Glomerular visceral epithelial cell (primary cell): ENCODE data around the gene MYL12B.
A peak's percentile ranks its signal among the peaks of the same experiment; 100 is the strongest.

ENCODE experiments used
- DNase-seq: peaks from one replicate; pipeline ENCODE4 v3.0.0-alpha.2; 2016; ENCODE audit errors: extremely low spot score

Gene MYL12B

GRCh38 chr18:3235846-3236245 lies 26.1 kb upstream of the MYL12B start:
- DNase-seq: no peak

DNA sequence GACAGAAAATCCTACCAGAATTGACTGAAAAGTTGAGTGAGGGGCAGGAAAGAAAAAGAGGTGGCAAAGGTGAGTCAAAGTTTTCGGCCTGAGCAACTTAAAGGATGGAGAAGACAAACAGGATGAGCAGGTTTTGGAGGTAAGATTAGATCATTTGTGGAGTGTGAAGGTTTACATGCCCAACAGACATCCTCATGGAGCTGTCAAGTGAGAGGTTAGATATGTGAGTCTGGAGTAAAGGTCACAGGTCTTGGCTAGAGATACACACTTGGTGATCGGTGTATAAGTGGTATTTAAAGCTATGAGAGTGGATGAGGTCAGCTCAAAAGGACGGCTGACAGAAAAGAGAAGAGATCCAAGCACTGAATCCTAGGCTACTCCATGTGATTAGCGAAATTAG lies 25.5 kb upstream of the MYL12B start:
- no peak for DNase-seq

- DNase-seq: no peak
These were observed 23.2 kb upstream of the MYL12B start for GRCh38 chr18:3238742-3239141.

GRCh38 chr18:3245185-3245564 lies 16.8 kb upstream of the MYL12B start:
- no peak for DNase-seq

DNA sequence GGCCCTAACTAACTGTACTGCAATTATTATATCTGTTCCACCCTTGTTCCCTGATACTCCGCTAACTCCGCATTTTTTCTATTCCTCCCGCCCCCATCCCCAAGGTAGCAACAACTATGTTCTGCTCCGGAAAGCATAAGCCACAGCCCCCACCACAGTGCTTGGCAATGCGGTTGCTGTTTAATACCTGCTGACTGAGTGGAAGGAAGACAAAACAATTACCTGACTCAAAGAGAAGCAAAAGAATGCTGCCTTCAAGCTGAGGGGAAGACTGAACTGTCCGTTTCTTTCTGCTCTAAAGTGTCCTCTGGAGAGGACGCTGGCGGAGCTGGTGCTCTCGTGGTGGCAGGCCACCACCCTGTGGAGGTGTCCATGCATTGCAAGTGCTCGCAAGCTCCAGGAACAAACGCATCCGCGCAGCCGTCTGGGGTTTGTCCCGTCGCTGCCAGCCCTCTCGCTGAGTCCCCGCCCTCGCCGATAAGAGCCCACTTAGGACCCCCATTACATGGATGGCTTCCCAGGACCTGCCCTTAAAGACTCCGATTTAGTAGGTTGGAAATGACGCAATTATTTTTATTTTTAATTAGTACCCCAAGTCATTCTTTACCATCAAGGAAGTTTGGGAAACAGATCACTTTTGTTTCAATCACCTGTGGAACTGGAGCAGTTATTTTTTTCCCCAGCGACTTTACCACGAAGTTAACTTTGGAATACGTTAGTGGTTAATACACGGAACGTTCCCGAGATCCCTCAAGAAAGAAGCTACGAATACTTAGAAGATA lies 15.9 kb upstream of the MYL12B start:
- DNase-seq: peak; percentile 87

DNA sequence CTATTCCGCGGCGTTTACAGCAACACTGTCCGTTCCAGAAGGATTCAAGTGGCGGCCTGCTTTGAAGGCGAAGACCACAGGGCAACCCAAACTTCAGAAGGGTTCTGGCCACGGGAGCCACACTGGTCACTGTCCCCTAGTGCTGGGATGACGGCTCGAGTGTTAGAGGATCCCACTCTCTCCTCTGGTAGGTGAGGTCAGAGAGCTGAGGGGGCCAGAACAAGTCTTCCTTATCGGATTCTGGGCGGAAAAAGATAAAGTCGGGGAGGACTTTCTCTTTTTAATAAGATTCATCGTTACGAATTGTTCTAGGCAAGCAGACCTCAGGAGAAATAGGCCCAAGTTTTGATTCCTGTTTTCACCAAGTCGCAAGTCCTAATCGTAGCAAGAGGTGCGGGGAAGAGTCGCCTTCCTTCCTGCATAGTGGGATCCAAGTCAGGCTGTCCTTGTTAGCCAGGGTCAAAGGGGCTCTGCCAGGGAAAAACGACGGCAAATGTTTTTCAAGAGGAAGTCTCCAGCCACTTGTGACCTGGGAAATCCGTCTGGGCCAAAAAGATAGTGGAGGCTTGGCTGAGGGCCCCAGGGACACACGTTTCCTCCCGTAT lies 15.2 kb upstream of the MYL12B start:
- DNase-seq: no peak

- DNase-seq: peak; percentile 99
These were observed 14.5 kb upstream of the MYL12B start, which contains the start of gene MYL12A for GRCh38 chr18:3247240-3248061. Gene MYL12A, plus strand, starts transcription at chr18:3247801. Its CDS starts 5,447 bp downstream, at chr18:3253248.

DNA sequence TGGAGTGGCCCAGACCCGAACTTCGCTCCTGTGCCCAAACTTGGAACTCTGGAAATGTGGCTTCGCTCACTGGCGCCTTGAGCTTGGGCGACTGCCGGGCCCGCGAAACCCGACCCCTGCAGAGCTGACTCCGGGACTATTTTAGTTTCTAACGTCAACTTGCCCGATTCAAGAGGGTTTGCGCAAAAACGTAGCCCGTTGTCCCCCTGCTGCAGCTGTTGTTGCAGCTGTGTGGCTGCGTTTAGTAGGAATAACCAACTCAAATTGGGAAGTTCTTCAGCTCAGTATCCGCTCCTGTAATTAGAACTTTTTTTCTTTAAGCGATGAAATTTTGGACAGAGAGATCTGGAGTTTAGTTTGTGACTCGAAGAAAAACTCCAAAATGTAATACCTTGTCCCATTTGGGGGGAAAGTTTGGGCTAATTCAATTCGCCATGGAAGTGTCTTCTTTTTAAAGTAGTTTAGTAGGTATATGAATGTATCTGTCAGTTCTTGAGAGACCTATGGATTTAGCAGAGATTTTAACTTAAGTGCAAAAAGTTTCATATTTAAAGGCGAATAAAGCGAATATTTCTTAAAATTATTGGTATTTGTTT lies 13.8 kb upstream of the MYL12B start:
- no peak for DNase-seq

- DNase-seq: peak; percentile 69
These were observed 13.1 kb upstream of the MYL12B start for GRCh38 chr18:3248658-3249359.

DNA sequence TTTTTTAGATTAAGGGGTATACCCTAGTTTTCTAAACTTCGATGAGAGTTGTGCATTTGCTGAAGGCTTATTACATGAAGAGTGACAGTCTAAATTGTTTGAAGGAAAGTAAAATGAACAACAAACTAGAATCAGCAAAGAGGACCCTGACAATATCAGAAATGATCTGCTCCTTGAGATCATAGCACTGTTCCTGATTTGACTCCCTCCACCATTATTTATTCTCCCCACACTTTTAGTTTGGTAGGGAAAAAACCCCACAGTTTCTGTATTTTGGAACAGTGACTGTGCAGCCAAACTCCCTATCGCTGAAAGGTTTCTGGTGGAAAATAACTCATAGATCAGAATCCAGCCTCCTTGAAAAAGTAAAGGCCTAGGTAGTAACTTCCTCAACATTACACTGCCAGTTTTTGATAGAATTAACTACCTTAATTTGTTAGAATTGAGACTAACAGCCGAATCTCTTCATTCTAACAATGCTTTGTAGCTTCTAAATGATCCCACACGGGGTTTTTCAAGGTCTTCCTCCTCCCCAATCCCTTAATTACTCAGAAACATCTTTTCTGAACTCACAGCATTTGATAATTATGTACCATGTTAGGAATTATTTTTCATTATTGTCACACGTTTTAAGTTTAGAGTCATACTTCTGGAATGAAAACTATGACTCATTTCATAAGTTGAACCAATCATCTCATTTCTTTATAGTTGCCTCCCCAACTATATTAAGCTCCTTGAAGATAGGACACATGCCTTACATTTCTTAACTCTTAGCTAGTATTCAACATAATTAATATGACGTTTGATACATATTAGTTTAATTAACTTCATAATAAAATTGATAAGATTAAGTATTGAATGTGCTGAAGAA lies 11.5 kb upstream of the MYL12B start:
- peak; percentile 61 for DNase-seq

DNA sequence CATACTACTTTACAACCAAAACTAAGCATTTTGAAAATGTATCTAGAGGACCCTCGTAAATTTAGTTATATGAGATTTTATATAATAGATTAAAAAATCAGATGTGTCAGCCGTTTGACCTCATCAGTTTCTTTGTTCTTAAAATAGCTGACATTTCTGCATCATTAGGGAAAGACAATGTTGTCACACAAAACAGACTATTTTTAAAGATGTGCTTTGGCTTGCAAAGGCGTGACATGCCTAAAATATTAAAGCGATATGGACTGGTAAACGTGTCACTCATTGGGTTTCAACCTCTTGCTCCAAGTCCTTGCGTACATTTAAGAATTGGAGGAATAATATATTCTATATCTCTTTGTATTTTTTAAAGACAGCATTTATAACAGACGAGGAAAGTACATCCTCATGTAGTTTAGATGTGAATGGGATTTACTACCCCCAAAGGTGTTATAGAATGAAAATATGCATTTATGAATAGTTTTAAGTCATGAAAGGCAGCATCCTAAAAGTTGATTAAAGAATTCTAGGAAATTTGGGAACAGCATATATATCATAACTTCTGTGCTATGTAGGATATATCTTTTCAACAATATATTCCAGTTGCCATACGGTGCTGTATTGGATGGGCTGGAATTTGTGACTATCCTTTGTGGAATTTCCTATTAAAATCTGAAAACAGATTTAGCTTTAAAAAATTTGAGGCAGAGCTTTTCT lies 10.5 kb upstream of the MYL12B start:
- no peak for DNase-seq

DNA sequence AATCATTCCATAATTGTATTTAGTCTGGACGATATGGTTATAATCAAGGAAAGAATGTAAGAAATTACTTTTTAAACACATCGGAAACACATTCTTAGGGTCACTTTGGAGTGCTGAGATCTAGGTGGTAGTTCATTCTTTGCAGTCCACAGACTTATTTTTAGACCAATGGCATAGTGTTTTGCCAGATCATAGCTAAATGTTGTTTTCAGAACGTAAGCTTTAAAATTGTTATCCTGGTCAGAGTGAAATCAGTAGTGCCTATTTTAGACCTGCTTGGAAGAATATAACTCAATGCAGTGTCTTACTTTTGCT lies 10.0 kb upstream of the MYL12B start:
- no peak for DNase-seq

GRCh38 chr18:3252843-3253242 lies 9.1 kb upstream of the MYL12B start:
- DNase-seq: no peak

DNA sequence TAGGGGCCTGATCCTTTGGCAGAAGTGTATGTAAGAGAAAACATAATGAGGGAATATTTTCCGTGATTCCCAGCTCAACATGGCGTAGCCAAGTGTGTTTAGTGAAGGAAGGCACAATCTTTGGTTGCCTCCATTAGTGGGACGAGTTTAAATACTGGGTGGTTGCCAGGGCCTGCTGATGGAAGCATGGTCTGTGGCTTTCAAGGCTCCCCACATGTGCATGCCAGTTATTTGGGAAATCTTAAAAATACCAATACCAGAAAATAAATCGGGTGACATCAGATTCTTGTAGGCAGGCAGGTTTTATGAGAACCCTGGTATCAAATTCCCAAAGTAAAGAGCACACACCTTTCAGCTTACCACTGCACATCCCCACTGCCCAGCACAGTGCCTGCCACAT lies 7.2 kb upstream of the MYL12B start:
- no peak for DNase-seq

GRCh38 chr18:3255611-3256165 lies 6.2 kb upstream of the MYL12B start:
- no peak for DNase-seq

DNA sequence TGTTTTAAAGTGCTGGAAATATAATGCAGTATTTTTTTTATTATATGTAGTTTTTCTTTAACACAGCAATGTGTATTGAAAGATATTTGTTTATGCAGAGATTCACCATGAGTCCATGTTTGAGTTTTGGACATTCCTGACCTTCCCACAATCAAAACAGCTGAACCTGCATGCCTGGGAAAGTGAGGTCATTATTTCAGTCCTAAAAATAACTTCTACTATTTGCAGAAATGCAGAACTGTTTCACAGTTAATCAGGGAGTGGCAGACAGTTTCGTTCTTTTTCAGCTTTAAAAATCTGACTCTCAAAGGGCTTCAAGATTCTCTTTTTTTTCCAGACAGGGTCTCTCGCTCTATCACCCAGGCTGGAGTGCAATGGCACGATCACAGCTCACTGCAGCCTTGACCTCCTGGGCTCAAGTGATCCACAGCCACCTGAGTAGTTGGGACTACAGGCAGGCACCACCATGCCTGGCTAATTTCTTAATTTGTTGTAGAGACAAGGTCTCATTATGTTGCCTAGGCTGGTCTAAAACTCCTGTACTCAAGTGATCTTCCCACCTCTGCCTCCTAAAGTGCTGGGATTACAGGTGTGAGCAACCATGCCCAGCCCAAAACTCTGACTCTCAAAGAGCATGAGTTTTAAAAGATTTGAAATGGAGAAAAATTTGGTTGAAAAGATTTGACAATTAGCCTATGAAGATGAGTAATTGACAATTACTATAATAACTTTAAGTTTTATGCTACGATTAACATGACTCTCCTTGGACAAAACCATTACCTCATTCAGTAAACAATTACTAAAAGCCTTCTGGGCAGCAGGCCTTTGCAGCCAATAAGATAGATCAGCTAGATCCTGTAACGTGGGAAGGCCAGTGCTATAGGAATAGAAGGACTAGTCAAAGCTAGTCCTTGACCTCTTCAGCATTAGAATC lies 5.0 kb upstream of the MYL12B start:
- DNase-seq: peak; percentile 51

DNA sequence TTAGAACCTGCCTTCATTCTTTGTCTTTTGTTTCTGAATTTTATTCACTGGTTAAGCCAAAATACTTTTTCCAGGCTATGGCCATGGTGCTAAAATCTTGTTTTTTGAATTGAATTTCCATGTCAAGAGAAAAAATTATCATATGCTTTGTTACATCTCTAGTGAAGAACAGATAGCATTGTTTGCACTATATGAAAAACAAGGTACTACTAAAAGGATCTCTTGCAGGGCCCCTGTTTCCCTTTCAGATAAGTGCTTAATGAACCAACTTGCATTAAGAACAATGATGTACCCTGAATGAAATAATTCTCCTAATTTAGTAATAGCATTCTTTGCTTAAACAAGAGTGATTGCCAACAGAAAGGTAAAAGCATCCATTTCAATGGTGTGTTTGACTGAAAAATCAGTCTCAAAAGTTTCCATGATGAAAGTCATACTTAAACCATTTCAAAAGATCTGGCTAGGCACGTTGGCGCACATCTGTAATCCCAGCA lies 4.3 kb upstream of the MYL12B start:
- no peak for DNase-seq

DNA sequence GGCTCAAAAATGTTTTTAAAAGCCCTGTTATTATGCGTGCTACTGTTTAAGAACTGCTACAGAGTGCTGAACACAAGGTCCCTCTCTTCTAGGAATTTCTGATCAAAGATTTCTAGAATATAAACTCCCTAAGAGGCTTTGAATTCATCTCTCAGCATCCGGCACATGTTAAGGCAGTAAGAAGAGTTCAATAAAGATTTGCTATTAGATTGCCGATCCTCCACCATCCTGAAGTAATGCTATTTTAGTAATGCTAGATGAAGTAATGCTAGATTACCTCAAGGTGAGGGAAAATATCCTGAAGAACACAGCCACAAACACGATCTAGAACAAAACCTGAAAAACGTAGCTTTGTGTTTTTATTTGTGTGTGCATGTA lies 949 bp upstream of the MYL12B start:
- DNase-seq: no peak
